ENCODE data around the gene ARHGAP30.

The ARHGAP30 gene

DNA sequence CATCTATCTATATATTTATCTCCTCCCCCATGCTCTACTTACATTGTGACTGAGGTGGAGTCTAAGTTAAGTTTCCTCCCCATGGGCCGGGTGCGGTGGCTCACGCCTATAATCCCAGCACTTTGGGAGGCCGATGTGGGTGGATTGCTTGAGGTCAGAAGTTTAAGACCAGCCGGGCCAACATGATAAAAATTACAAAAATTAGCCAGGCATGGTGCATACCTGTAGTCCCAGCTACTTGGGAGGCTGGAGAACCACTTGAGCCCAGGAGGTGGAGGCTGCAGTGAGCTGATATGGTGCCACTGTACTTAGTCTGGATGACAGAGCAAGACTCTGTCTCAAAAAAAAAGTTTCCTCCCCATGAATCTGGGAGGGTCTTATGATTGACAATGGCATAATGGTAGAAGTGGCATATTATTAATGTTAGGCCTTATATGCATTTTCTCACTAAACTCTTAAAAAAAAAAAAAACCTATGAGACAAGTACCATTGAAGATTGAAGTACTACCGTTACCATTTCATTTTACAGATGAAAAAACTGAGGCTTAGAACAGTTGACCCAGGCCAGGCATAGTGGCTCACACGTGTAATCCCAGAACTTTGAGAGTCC is 60.0 kb downstream of the ARHGAP30 start:
- no peak overlapping the region for H3K4me3 ChIP-seq (replicated peaks in 1 of 2; ENCODE audit: low read depth in 2 of 2, low read length in 2 of 2)
- TF ChIP-seq CTCF (IDR thresholded peaks at IDR 0.05; ENCODE audit: low read depth, low read length) = no peak
- no peak for DNase-seq (ENCODE audit: low read depth in 2 of 2)

- TF ChIP-seq CTCF (IDR thresholded peaks at IDR 0.05; ENCODE audit: low read depth, low read length) = no peak
- peak; percentile 22 to 79 for DNase-seq (ENCODE audit: low read depth in 2 of 2)
- H3K4me3 ChIP-seq (replicated peaks in 1 of 2; ENCODE audit: low read depth in 2 of 2, low read length in 2 of 2) = no peak overlapping the region
Observed at GRCh38 chr1:161008869-161009510, 60.7 kb downstream of the ARHGAP30 start.

GRCh38 chr1:161007369-161007768 is 62.3 kb downstream of the ARHGAP30 start:
- no peak overlapping the region for H3K4me3 ChIP-seq (replicated peaks in 1 of 2; ENCODE audit: low read depth in 2 of 2, low read length in 2 of 2)
- DNase-seq (ENCODE audit: low read depth in 2 of 2) = no peak
- no peak for TF ChIP-seq CTCF (IDR thresholded peaks at IDR 0.05; ENCODE audit: low read depth, low read length)

DNA sequence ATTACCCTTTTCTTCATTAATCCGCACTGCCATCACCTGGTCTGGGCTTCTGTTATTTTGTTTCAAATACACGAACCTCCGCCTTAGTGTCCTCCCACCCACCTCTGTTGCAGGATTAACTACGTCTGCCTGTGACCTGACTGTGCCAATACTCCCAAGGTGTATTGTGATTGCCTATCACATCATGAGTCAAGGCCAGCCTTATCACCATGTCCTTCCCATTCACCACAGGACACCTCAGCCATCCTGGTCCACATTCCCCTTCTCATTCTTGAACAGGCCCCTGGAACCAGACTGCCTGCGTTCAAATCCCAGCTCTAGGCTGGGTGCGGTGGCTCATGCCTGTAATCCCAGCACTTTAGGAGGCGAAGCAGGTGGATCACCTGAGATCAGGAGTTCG is 63.1 kb downstream of the ARHGAP30 start:
- H3K4me3 ChIP-seq (replicated peaks in 1 of 2; ENCODE audit: low read depth in 2 of 2, low read length in 2 of 2) = no peak overlapping the region
- no peak for TF ChIP-seq CTCF (IDR thresholded peaks at IDR 0.05; ENCODE audit: low read depth, low read length)
- no peak for DNase-seq (ENCODE audit: low read depth in 2 of 2)

DNA sequence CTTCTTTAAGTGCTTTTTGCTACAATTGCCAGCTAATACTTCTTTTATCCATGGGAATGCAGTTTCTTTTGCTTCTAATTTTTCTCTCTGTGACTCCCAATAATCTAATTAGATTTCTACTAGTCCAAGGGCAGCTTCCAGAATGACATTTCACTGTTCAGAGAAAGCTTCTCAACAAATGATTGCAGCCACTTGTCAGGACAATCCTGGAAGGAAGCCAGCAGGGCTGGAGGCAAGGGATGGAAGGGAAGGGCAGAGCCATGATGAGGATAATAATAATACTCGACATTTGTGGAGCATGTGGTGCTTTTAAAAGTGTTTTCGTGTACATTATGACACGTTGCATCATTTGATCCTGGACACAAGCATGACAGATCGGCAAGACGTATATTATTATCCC is 68.2 kb downstream of the ARHGAP30 start:
- no peak overlapping the region for H3K4me3 ChIP-seq (replicated peaks in 1 of 2; ENCODE audit: low read depth in 2 of 2, low read length in 2 of 2)
- TF ChIP-seq CTCF (IDR thresholded peaks at IDR 0.05; ENCODE audit: low read depth, low read length) = no peak
- peak in 1 of 2 donors; percentile 26 for DNase-seq (ENCODE audit: low read depth in 2 of 2)

DNA sequence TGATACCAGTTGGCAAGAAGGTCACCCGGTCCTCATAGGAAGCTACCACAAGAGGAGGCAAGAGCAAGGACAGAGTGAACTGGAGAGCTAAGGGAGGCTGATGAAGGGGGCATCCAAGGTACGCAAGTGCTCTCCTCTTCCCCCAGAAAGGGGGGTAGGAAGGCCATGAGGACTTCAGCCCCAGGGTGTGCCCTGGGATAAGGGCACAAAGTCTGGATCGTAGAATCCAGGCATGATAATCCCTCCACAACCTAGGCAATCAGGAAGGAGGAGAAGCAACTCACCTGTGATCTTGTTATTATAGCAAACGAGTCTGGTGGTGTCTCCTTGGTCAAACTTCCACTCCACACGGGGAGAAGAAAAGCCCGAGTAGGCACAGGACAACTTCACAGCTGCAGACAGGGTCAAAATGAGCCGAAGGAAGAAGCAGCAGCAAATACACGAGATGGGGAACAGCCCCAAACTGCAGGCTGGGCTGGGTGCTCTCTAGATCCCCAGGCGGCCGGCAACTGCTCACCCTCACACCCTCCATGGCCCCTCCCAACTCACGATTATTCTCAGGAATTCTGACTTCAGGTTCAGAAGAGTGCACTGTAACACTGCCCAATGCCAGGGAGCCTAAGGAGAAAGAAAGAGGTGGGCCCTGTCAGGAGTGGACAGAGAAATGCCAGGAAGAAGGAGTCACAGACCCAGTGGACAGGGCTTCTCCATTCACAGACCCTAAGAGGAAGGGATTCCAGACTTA is 68.8 kb downstream of the ARHGAP30 start:
- TF ChIP-seq CTCF (IDR thresholded peaks at IDR 0.05; ENCODE audit: low read depth, low read length) = no peak
- no peak for DNase-seq (ENCODE audit: low read depth in 2 of 2)
- H3K4me3 ChIP-seq (replicated peaks in 1 of 2; ENCODE audit: low read depth in 2 of 2, low read length in 2 of 2) = no peak overlapping the region

All from cardiac fibroblast (primary cell).